GM23338 (cell line): ENCODE data around the gene ASB14. TPM values are rescaled to one million over a fixed set of nuclear protein-coding genes. Genes with fewer than 3 reads are reported as not detected.
"Not testable (repeated sequence)": the region's sequence is repeated elsewhere in the genome, so short reads cannot be mapped to it uniquely, and the experiment has no call there.

Experiments used
- ATAC-seq: fragments of 200-7000 bp; cut with Tn5 transposase; 3 replicates; pipeline ENCODE4 v1.9.1; 2020
- DNase-seq: peaks from one replicate; pipeline ENCODE4 v3.0.0-alpha.2; 2015; ENCODE audit warnings: low spot score
- H2AFZ ChIP-seq: fragments of 200-600 bp; sonication (generic); 2 replicates; pipeline ENCODE4 v1.8.0; 2016; ENCODE audit warnings: antibody characterized with exemption, mild to moderate bottlenecking, moderate library complexity
- H3F3A ChIP-seq: fragments of 200-600 bp; sonication (generic); replicated peaks from 2 replicates; pipeline ENCODE4 v1.8.0; 2017; ENCODE audit warnings: antibody characterized with exemption, mixed run types, low read depth
- H3K27ac ChIP-seq: fragments of 200-600 bp; sonication (generic); 2 replicates; pipeline ENCODE4 v1.6.1; 2016; ENCODE audit warnings: low read depth
- H3K27me3 ChIP-seq: fragments of 200-600 bp; sonication (generic); 2 replicates; pipeline ENCODE4 v1.8.0; 2016; ENCODE audit warnings: mild to moderate bottlenecking, mixed run types, moderate library complexity; ENCODE audit not compliant: insufficient read depth
- H3K36me3 ChIP-seq: fragments of 200-600 bp; sonication (generic); 2 replicates; pipeline ENCODE4 v1.8.0; 2016; ENCODE audit warnings: mild to moderate bottlenecking; ENCODE audit not compliant: insufficient read depth
- H3K4me1 ChIP-seq: fragments of 200-600 bp; sonication (generic); 2 replicates; pipeline ENCODE4 v1.8.0; 2016; ENCODE audit warnings: mild to moderate bottlenecking, moderate library complexity; ENCODE audit not compliant: insufficient read depth
- H3K4me2 ChIP-seq: fragments of 200-600 bp; sonication (generic); 2 replicates; pipeline ENCODE4 v1.7.1; 2017; ENCODE audit warnings: mixed run types
- H3K4me3 ChIP-seq: fragments of 200-600 bp; sonication (generic); 2 replicates; pipeline ENCODE4 v1.6.1; 2016; ENCODE audit warnings: mixed run types
- H3K79me2 ChIP-seq: fragments of 200-600 bp; sonication (generic); replicated peaks from 2 replicates; pipeline ENCODE4 v1.8.0; 2017; ENCODE audit warnings: mild to moderate bottlenecking; ENCODE audit not compliant: insufficient read depth
- H3K9me2 ChIP-seq: fragments of 200-600 bp; sonication (generic); 2 replicates; pipeline ENCODE4 v1.8.0; 2017; ENCODE audit not compliant: insufficient read depth
- H4K20me1 ChIP-seq: fragments of 200-600 bp; sonication (generic); replicated peaks from 2 replicates; pipeline ENCODE4 v1.8.0; 2017; ENCODE audit warnings: mild to moderate bottlenecking; ENCODE audit not compliant: insufficient read depth
- H3K27ac Mint-ChIP-seq: 2 replicates; pipeline ENCODE4 v1.8.0; 2020; ENCODE audit warnings: inconsistent platforms, mild to moderate bottlenecking, moderate library complexity, mixed read lengths
- H3K27me3 Mint-ChIP-seq: 3 replicates; pipeline ENCODE4 v1.8.0; 2022; ENCODE audit warnings: low read depth, mild to moderate bottlenecking, moderate library complexity, mixed read lengths, inconsistent platforms; ENCODE audit not compliant: insufficient read depth, poor library complexity
- H3K36me3 Mint-ChIP-seq: 3 replicates; pipeline ENCODE4 v1.8.0; 2021; ENCODE audit warnings: low read depth, mild to moderate bottlenecking, inconsistent platforms, moderate library complexity, mixed read lengths
- H3K4me1 Mint-ChIP-seq: 3 replicates; pipeline ENCODE4 v1.8.0; 2020; ENCODE audit warnings: mild to moderate bottlenecking, inconsistent platforms, mixed read lengths
- H3K4me3 Mint-ChIP-seq: 3 replicates; pipeline ENCODE4 v1.8.0; 2021; ENCODE audit warnings: moderate library complexity, mild to moderate bottlenecking, inconsistent platforms, mixed read lengths
- H3K9me3 Mint-ChIP-seq: 3 replicates; pipeline ENCODE4 v1.8.0; 2020; ENCODE audit warnings: moderate library complexity, mild to moderate bottlenecking, inconsistent platforms, mixed read lengths
- CREB1 ChIP-seq: fragments of 250-450 bp; sonication (Bioruptor Pico); IDR thresholded peaks from 2 replicates; pipeline ENCODE4 v1.5.0; 2020; ENCODE audit warnings: low read depth, mild to moderate bottlenecking, moderate library complexity
- ETS1 ChIP-seq: IDR thresholded peaks from 2 replicates; pipeline ENCODE4 v1.6.1; 2016; ENCODE audit warnings: antibody characterized with exemption
- EZH2phosphoT487 ChIP-seq: fragments of 200-600 bp; sonication (generic); IDR thresholded peaks from one replicate; pipeline ENCODE4 v1.8.1; 2018; ENCODE audit warnings: antibody characterized with exemption; ENCODE audit not compliant: unreplicated experiment
- REST ChIP-seq: IDR thresholded peaks from one replicate; pipeline ENCODE4 v1.6.1; 2018; ENCODE audit warnings: antibody characterized with exemption; ENCODE audit not compliant: unreplicated experiment
- polyA plus RNA-seq: library from polyadenylated mRNA; unstranded; fragments of >200 nt; fragmentation: Nextera tagmentation; extraction: Ambion mirVana; gene quantifications from 2 replicates; pipeline ENCODE4 v1.2.1, GENCODE V29; 2016
- total RNA-seq: library from RNA; depleted of rRNA; stranded (reverse); fragments of >200 nt; shearing (Covaris generic); gene quantifications from 2 replicates; pipeline ENCODE4 v1.2.3, GENCODE V29; 2014

ASB14 gene
- total and polyA plus RNA-seq, 2 experiments from 2014 or later, result 0.87 TPM; not detected in 1

- TF ChIP-seq REST, result no peak
Measured at GRCh38 chr3:57309769-57310360, 17.4 kb upstream of the ASB14 start (continued).

DNA sequence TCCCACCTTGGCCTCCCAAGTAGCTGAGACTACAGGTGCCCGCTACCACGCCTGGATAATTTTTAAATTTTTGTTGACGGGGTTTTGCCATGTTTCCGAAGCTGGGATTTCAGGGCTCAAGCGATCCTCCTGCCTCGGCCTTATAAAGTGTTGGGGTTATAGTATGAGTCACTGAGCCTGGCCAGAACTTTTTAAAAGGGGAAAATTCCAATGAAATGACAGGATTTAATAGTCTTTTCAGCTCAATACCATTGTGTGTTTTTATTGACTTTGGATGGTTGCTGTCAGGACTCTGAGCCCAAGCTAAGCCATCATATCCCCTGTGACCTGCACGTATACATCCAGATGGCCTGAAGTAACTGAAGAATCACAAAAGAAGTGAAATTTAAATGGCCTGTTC is 11.0 kb upstream of the ASB14 start:
- not testable (repeated sequence) for H3K4me2 ChIP-seq, H3K4me3 ChIP-seq, H3K27ac ChIP-seq, ATAC-seq, H3K4me3 Mint-ChIP-seq, H3K27ac Mint-ChIP-seq, H3F3A ChIP-seq, H3K36me3 Mint-ChIP-seq, H3K27me3 ChIP-seq, H3K4me1 ChIP-seq, H2AFZ ChIP-seq, H3K9me2 ChIP-seq, H3K79me2 ChIP-seq, H3K36me3 ChIP-seq, DNase-seq, H4K20me1 ChIP-seq, H3K4me1 Mint-ChIP-seq, H3K9me3 Mint-ChIP-seq, H3K27me3 Mint-ChIP-seq

GRCh38 chr3:57298041-57298440 is 5.6 kb upstream of the ASB14 start:
- no peaks in the 10 kb centered on the region for H3K36me3 ChIP-seq
- H3K4me2 ChIP-seq, result no peak overlapping the region
- no peaks in the 10 kb centered on the region for H3K79me2 ChIP-seq
- no peaks in the 10 kb centered on the region for H3F3A ChIP-seq
- H3K4me3 ChIP-seq, result no peak overlapping the region
- Mint-ChIP-seq H3K4me1 (no peaks in the 10 kb centered on the region), H3K4me3 (no peak overlapping the region), H3K27ac (no peak overlapping the region), H3K36me3 (no peaks in the 10 kb centered on the region), H3K27me3 (no peaks in the 10 kb centered on the region), H3K9me3 (no peaks in the 10 kb centered on the region)
- H4K20me1 ChIP-seq, result no peaks in the 10 kb centered on the region
- ATAC-seq, result no peak
- no peak overlapping the region for H3K27ac ChIP-seq
- H3K4me1 ChIP-seq, result no peaks in the 10 kb centered on the region
- H3K9me2 ChIP-seq, result no peaks in the 10 kb centered on the region
- TF ChIP-seq ETS1, result no peak
- no peak for TF ChIP-seq CREB1 (CRISPR knock-in tag)
- no peak for TF ChIP-seq EZH2phosphoT487
- DNase-seq, result no peak
- H2AFZ ChIP-seq, result 0 out of 2 replicates have a peak overlapping the region, but pooled peaks have one; percentile 7
- no peaks in the 10 kb centered on the region for H3K27me3 ChIP-seq
